ENCODE data around the gene MATN4.

MATN4 gene

GRCh38 chr20:45268531-45268930, 39.6 kb downstream of the MATN4 start:
- no peaks in the 10 kb centered on the region for H3K4me1 ChIP-seq (ENCODE audit: insufficient read depth, low read length)
- ATAC-seq (ENCODE audit: insufficient read depth, low read depth) (no peak), DNase-seq (no peak)
- H4K20me1 ChIP-seq (ENCODE audit: insufficient read depth, low read length) = no peaks in the 10 kb centered on the region
- no peaks in the 10 kb centered on the region for H3K79me2 ChIP-seq (ENCODE audit: insufficient read depth, low read length)
- no peaks in the 10 kb centered on the region for H3K9me3 ChIP-seq (ENCODE audit: insufficient read depth, low read length, severe bottlenecking)
- no peak overlapping the region for H3K4me2 ChIP-seq (ENCODE audit: insufficient read depth, low read length)
- no peak overlapping the region for H3K4me3 ChIP-seq (ENCODE audit: low read depth in 1 of 2, low read length in 2 of 2)
- peaks cover 42% of the 10 kb centered on the region for H3K27me3 ChIP-seq (ENCODE audit: insufficient read depth, low read length, poor library complexity)
- TF ChIP-seq EZH2 (IDR thresholded peaks at IDR 0.05; ENCODE audit: borderline replicate concordance, low read depth, low read length, severe bottlenecking) = no peak
- TF ChIP-seq CTCF (IDR thresholded peaks at IDR 0.05; ENCODE audit: borderline replicate concordance, extremely low read depth, low read length, poor library complexity, severe bottlenecking) = no peak
- H3K9ac ChIP-seq (ENCODE audit: low read depth, low read length) = no peak overlapping the region
- H3K27ac ChIP-seq (ENCODE audit: low read length) = no peak overlapping the region
- no peaks in the 10 kb centered on the region for H3K36me3 ChIP-seq (ENCODE audit: insufficient read depth, low read length)
- H2AFZ ChIP-seq (ENCODE audit: low read depth, low read length) = no peak overlapping the region

- Histone ChIP-seq H3K4me3 (ENCODE audit: low read depth in 1 of 2, low read length in 2 of 2) (no peak overlapping the region), H3K4me2 (ENCODE audit: insufficient read depth, low read length) (no peak overlapping the region), H3K36me3 (ENCODE audit: insufficient read depth, low read length) (no peaks in the 10 kb centered on the region), H3K79me2 (ENCODE audit: insufficient read depth, low read length) (no peaks in the 10 kb centered on the region), H3K9me3 (ENCODE audit: insufficient read depth, low read length, severe bottlenecking) (no peaks in the 10 kb centered on the region), H3K27me3 (ENCODE audit: insufficient read depth, low read length, poor library complexity) (peaks cover 49% of the 10 kb centered on the region), H3K9ac (ENCODE audit: low read depth, low read length) (no peak overlapping the region), H3K4me1 (ENCODE audit: insufficient read depth, low read length) (no peaks in the 10 kb centered on the region), H2AFZ (ENCODE audit: low read depth, low read length) (no peak overlapping the region), H3K27ac (ENCODE audit: low read length) (no peak overlapping the region), H4K20me1 (ENCODE audit: insufficient read depth, low read length) (no peaks in the 10 kb centered on the region)
- ATAC-seq (ENCODE audit: insufficient read depth, low read depth) (no peak), DNase-seq (no peak)
- TF ChIP-seq EZH2 (IDR thresholded peaks at IDR 0.05; ENCODE audit: borderline replicate concordance, low read depth, low read length, severe bottlenecking) (no peak), CTCF (IDR thresholded peaks at IDR 0.05; ENCODE audit: borderline replicate concordance, extremely low read depth, low read length, poor library complexity, severe bottlenecking) (no peak)
These were observed 41.1 kb downstream of the MATN4 start for GRCh38 chr20:45266977-45267376.

GRCh38 chr20:45263556-45264266, 44.4 kb downstream of the MATN4 start:
- Histone ChIP-seq H3K9me3 (ENCODE audit: insufficient read depth, low read length, severe bottlenecking) (no peaks in the 10 kb centered on the region), H3K4me3 (ENCODE audit: low read depth in 1 of 2, low read length in 2 of 2) (no peak overlapping the region), H3K27me3 (ENCODE audit: insufficient read depth, low read length, poor library complexity) (peaks cover 65% of the 10 kb centered on the region), H3K4me1 (ENCODE audit: insufficient read depth, low read length) (no peaks in the 10 kb centered on the region), H3K36me3 (ENCODE audit: insufficient read depth, low read length) (no peaks in the 10 kb centered on the region), H3K79me2 (ENCODE audit: insufficient read depth, low read length) (no peaks in the 10 kb centered on the region), H2AFZ (ENCODE audit: low read depth, low read length) (no peak overlapping the region), H3K27ac (ENCODE audit: low read length) (no peak overlapping the region), H4K20me1 (ENCODE audit: insufficient read depth, low read length) (no peaks in the 10 kb centered on the region), H3K9ac (ENCODE audit: low read depth, low read length) (no peak overlapping the region), H3K4me2 (ENCODE audit: insufficient read depth, low read length) (no peak overlapping the region)
- no peak for TF ChIP-seq EZH2 (IDR thresholded peaks at IDR 0.05; ENCODE audit: borderline replicate concordance, low read depth, low read length, severe bottlenecking)
- TF ChIP-seq CTCF (IDR thresholded peaks at IDR 0.05; ENCODE audit: borderline replicate concordance, extremely low read depth, low read length, poor library complexity, severe bottlenecking) = no peak
- DNase-seq (no peak), ATAC-seq (ENCODE audit: insufficient read depth, low read depth) (no peak)
